ENCODE data around the gene TMED7.

- TF ChIP-seq POLR2AphosphoS5 (IDR thresholded peaks at IDR 0.05; ENCODE audit: low read depth, low read length): no peak
- TF ChIP-seq POLR2A (IDR thresholded peaks at IDR 0.05; ENCODE audit: low read depth, low read length): no peak
These were observed 25.1 kb downstream of the TMED7 start for GRCh38 chr5:115600766-115601165.
